Measurements from ENCODE around the gene RFWD3.
"Not testable (repeated sequence)": the region's sequence is repeated elsewhere in the genome, so short reads cannot be mapped to it uniquely, and the experiment has no call there.

The RFWD3 gene

GRCh38 chr16:74668877-74669276 is 2.2 kb upstream of the RFWD3 start:
- DNase-seq (ENCODE audit: extremely low read depth in 1 of 2, low read depth in 1 of 2) = not testable (repeated sequence)

GRCh38 chr16:74667255-74667700 is 601 bp upstream of the RFWD3 start:
- DNase-seq (ENCODE audit: extremely low read depth in 1 of 2, low read depth in 1 of 2) = peak in 1 of 2 donors; percentile 8

DNA sequence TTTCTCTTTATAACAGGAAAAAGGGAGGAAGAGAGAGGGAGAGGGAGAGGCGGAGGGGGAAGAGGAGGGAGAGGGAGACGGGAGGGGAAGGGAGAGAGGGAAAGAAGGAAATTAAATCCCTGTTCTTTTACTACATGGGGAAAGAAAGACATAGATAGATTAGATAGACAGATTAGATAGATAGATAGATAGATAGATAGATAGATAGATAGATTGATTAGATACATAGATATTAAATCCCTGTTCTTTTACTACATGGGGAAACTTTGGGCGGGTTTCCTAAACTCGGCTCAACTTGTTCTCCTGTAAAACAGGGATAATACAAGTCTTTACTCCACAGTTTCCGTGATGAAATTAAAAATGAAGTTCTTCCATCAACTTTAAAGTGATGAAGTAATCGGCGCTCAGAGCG is 661 bp downstream of the RFWD3 start:
- no peak for DNase-seq (ENCODE audit: extremely low read depth in 1 of 2, low read depth in 1 of 2)

- DNase-seq (ENCODE audit: extremely low read depth in 1 of 2, low read depth in 1 of 2) = no peak
Measured at GRCh38 chr16:74661064-74661463, 5.6 kb downstream of the RFWD3 start.

DNA sequence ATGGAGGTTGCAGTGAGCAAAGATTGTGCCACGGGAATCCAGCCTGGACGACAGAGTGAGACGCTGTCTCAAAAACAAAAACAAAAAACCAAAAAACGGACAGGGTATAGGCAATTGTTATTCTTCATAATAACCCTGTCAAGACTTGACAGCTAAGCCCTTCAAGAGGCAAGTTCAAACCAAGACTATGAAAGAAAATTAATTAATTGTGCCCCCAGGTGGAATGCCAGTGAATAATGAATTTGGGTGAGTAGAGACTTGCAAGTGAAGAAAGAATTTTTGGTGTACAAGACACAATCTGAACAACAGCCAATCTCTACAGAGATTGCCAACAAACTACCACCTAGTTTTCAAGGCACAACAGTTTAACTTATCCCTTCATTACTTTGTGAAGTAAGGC is 6.3 kb downstream of the RFWD3 start:
- DNase-seq (ENCODE audit: extremely low read depth in 1 of 2, low read depth in 1 of 2) = no peak

DNA sequence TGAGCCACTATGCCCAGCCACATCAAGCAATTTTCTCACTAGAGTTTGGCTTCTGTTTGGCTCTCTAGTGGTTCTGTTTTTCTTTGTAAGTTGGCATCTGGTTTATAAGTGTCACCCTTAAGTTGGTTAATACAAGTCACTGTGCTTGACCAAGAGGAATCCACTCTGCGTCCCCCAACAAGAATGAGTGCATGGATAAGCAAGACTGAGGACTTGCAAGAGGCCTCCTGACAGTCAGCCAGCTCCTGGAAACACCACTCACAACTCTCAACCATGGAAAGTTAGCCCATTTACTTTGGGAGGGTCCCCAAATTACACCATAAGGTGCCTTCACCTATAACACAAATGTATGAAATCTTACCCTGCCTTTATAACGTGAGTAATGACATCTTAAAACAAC is 7.6 kb downstream of the RFWD3 start:
- DNase-seq (ENCODE audit: extremely low read depth in 1 of 2, low read depth in 1 of 2) = no peak

DNA sequence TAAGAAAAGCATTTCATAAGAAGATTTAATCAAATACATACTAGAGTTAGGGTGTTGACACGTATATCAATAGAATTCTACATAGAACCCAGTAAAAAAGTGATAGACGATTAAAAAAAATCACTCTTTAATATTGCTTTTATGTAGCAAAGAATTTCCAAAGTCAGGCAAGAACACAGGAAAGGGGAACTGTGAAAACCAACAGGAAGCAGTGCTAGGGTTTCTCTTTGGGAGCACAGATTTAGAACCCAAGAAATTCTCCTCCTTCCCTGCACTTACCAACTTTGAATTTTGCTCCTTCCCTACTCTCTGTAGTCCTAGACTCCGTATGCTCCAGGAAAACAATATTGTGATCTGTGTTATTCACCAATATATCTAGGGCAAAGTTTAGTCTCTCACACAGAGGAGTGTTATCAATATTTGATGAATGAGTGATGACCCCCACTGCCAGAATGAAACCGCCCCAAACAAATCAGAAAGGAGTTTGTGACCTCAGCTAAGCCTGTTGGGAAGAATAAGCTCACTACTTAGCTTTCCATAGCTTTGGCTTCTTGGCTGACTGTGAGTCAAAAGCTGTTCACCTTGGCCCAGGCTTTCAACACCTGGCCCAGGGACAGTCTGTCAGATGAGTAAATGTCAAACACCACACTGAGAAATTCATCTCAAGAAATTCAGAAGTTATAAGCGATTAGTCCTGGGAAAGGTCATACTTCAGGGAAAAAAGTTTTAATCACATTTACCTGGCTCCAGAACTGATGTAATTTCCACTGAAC is 8.6 kb downstream of the RFWD3 start:
- DNase-seq (ENCODE audit: extremely low read depth in 1 of 2, low read depth in 1 of 2) = no peak

- no peak for DNase-seq (ENCODE audit: extremely low read depth in 1 of 2, low read depth in 1 of 2)
Measured at GRCh38 chr16:74654536-74655050, 12.1 kb downstream of the RFWD3 start.

DNA sequence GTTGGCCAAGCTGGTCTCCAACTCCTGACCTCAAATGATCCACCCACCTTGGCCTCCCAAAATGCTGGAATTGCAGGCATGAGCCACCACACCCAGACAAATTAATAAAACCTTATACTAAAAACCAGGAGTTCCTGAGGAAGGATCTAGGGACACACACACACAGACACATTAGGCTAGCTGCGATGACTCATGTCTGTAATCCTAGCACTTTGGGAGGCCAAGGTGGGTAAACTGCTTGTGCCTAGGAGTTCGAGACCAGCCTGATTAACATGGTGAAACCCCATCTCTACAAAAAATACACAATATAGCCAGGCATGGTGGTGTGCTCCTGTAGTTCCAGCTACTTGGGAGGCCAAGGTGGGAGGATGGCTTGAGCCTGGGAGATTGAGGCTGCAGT is 13.8 kb downstream of the RFWD3 start:
- not testable (repeated sequence) for DNase-seq (ENCODE audit: extremely low read depth in 1 of 2, low read depth in 1 of 2)

GRCh38 chr16:74652249-74652648 is 14.4 kb downstream of the RFWD3 start:
- no peak for DNase-seq (ENCODE audit: extremely low read depth in 1 of 2, low read depth in 1 of 2)

DNA sequence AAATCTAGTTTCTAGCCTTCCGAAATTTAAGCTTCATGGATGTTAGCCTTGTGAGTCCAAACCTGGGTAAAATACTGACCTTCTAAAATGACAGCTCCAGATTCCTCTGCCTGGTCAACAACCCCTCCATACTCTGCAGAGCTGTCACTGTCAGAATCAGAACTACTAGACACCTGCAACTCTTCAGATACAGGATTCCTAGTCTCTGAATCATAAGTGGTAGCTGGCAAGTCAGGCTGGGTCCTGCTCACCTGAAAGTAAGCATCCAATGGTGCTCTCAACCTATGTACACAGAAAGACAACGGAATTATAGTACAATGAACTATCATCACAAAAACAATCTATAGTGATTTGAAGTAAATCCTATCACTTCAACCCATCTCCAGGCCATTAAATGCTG is 14.8 kb downstream of the RFWD3 start:
- no peak for DNase-seq (ENCODE audit: extremely low read depth in 1 of 2, low read depth in 1 of 2)

- DNase-seq (ENCODE audit: extremely low read depth in 1 of 2, low read depth in 1 of 2) = no peak
Measured at GRCh38 chr16:74650966-74651567, 15.6 kb downstream of the RFWD3 start.

DNA sequence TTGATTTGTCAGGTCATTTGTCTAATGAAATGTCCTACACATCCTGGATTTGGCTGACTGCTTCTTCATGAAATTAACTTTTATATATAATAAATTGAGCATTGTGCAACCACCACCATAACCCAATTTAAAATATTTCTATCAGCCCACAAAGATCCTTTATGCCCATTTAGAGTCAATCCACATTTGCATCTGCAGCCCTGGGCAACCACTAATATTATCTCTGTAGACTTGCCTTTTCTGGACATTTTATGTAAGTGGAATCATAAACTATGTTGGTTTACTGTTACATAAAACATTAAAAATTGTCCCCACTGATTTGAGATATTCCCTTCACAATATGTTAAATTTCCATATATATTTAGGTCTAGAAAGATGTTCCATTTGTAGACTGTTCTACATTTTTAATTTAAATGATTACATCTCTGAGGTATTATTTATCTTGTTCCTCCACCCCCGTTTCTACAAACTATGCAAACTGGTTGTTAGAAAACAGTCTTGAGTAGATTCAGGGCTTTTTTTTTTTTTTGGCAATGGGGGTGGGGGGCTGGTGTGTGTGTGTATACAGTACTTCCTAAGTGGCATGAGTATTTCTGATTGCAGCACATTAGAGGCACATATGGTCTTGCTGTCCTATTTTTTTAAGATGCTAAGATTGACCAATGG is 16.7 kb downstream of the RFWD3 start:
- no peak for DNase-seq (ENCODE audit: extremely low read depth in 1 of 2, low read depth in 1 of 2)

GRCh38 chr16:74641969-74642368 is 24.7 kb downstream of the RFWD3 start:
- no peak for DNase-seq (ENCODE audit: extremely low read depth in 1 of 2, low read depth in 1 of 2)

DNA sequence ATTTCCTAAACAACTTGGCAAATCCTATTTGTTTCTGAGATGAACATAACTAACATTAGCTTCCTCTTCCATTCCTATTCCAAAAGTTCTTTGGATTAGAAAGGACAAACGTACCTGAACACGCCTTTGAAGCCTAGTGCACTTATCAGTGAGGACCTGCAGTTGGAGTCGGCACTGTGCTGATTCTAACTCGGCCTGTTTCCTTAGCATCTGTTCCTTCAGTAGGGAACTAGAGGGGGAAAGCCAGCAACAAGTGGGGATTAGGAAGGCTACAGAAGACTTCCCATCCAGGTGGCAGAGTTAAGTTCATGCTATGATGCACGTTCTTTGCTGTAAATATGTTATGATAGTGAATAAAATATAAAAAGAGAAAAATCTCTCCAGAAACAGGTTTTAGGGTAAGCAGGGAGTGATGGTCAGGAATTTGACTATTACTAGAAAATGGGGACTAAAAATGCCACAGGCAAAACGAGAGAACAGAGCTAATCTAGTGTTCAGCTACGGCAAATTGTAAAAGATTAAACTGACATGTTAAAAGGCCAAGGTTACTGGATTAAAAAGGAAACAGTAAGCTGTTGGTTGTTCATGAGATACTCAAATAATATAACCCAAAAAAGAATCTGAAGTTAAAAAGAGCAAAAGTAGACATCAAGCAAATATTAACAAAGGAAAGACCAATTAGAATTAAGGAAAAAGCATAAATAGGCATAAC is 28.8 kb downstream of the RFWD3 start:
- no peak for DNase-seq (ENCODE audit: extremely low read depth in 1 of 2, low read depth in 1 of 2)

GRCh38 chr16:74635303-74635702 is 31.4 kb downstream of the RFWD3 start:
- DNase-seq (ENCODE audit: extremely low read depth in 1 of 2, low read depth in 1 of 2) = no peak

- no peak for DNase-seq (ENCODE audit: extremely low read depth in 1 of 2, low read depth in 1 of 2)
Measured at GRCh38 chr16:74633686-74634085, 33.0 kb downstream of the RFWD3 start.

GRCh38 chr16:74627506-74628220 is 39.0 kb downstream of the RFWD3 start:
- no peak for DNase-seq (ENCODE audit: extremely low read depth in 1 of 2, low read depth in 1 of 2)

- DNase-seq (ENCODE audit: extremely low read depth in 1 of 2, low read depth in 1 of 2) = no peak
Measured at GRCh38 chr16:74626741-74627416, 39.8 kb downstream of the RFWD3 start.
